Activated B cell treated with CpG ODN at 0.5 μM for 24 hours (primary cell): ENCODE results near the gene GCSAM. TPM values are rescaled to one million over a fixed set of nuclear protein-coding genes. Genes with fewer than 3 reads are reported as not detected.

Source experiments
- ATAC-seq: fragments of 200-7000 bp; cut with Tn5 transposase; one replicate; pipeline ENCODE4 v1.10.0; 2021; ENCODE audit warnings: low read depth, mild to moderate bottlenecking, moderate library complexity
- CTCF ChIA-PET: fragments of 350-600 bp; sonication (Branson Sonifier 250); formaldehyde crosslinking; loops from one replicate; lab custom pipeline; 2021; ENCODE audit warnings: antibody characterized with exemption; lab: Charles Lee
- POLR2A ChIA-PET: fragments of 350-600 bp; sonication (Branson Sonifier 250); formaldehyde crosslinking; loops from one replicate; lab custom pipeline; 2021; ENCODE audit warnings: antibody characterized with exemption; lab: Charles Lee
- DNase-seq: peaks from one replicate; pipeline ENCODE4 v3.0.0; 2022
- H3K27ac Mint-ChIP-seq: one replicate; pipeline ENCODE4 v1.8.0; 2020; ENCODE audit warnings: mixed read lengths
- H3K27me3 Mint-ChIP-seq: one replicate; pipeline ENCODE4 v1.8.0; 2021; ENCODE audit warnings: mixed read lengths
- H3K36me3 Mint-ChIP-seq: one replicate; pipeline ENCODE4 v1.8.0; 2021; ENCODE audit warnings: low read depth, mixed read lengths
- H3K4me1 Mint-ChIP-seq: one replicate; pipeline ENCODE4 v1.8.0; 2021; ENCODE audit warnings: mixed read lengths
- H3K4me3 Mint-ChIP-seq: one replicate; pipeline ENCODE4 v1.8.0; 2020; ENCODE audit warnings: mild to moderate bottlenecking, mixed read lengths
- H3K9me3 Mint-ChIP-seq: one replicate; pipeline ENCODE4 v1.8.0; 2020; ENCODE audit warnings: mixed read lengths
- CTCF ChIP-seq: fragments of 200-600 bp; IDR thresholded peaks from one replicate; pipeline ENCODE4 v1.8.0; 2022; ENCODE audit warnings: antibody characterized with exemption, mild to moderate bottlenecking
- intact Hi-C: fragments of 100-400 bp; cut with micrococcal nuclease; formaldehyde crosslinking; loops from one replicate; pipeline ENCODE4 v1.15.1; 2024
- total RNA-seq: library from RNA; stranded (reverse); gene quantifications from 2 replicates; pipeline ENCODE4 v1.2.3, GENCODE V29; 2022

Gene GCSAM
- total RNA-seq, 1 donor from 2014 or later, result 17.3 TPM

DNA sequence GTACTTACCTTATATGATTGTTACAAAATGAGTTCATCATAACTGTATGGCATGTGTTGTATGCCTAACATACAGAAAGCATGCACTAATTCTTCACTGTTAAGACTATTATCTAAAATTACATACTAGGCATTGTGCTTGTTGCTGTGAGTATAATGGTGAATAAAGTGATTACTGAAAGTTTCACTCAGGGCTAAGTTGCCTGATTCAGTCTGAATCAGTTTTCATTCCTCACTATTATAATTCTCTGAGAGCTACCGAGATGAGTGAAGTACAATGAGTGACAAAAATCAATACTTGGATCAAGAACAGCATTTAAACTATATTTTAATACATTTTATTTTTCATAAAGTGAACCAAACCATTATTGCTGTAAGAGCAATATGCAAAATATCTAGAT, 7.5 kb upstream of the GCSAM start:
- intact Hi-C loops, result no loop called here

GRCh38 chr3:112138219-112138969, 5.3 kb upstream of the GCSAM start:
- ChIA-PET CTCF (interaction anchor here (0.8 to 6.0 kb wide), 13 partner anchors 13 to 395 kb away, joined by 3 to 64 read pairs (median 4); partner anchors contain the start of gene SLC9C1), POLR2A (interaction anchor here (0.8 to 2.5 kb wide), 2 partner anchors 195 to 218 kb away, joined by 6 to 9 read pairs; partner anchors contain the start of gene CD200)
- Mint-ChIP-seq H3K4me1 (peaks cover 53% of the 10 kb centered on the region), H3K36me3 (no peaks in the 10 kb centered on the region), H3K4me3 (no peak overlapping the region), H3K9me3 (peaks cover 4% of the 10 kb centered on the region), H3K27me3 (no peaks in the 10 kb centered on the region), H3K27ac (no peak overlapping the region)
- no peak for TF ChIP-seq CTCF
- intact Hi-C loops, result loop anchor here (5.0 kb wide), 2 partner anchors 539 to 839 kb away; partner anchors contain the start of gene CD200R1
- ATAC-seq (no peak), DNase-seq (no peak)

More for the DNA sequence above, 7.5 kb upstream of the GCSAM start:
- Mint-ChIP-seq H3K36me3 (no peaks in the 10 kb centered on the region), H3K4me3 (no peak overlapping the region), H3K27ac (no peak overlapping the region), H3K27me3 (no peaks in the 10 kb centered on the region), H3K9me3 (peaks cover 18% of the 10 kb centered on the region), H3K4me1 (peaks cover 36% of the 10 kb centered on the region)
- DNase-seq (no peak), ATAC-seq (no peak)
- TF ChIP-seq CTCF, result no peak
- CTCF ChIA-PET, result interaction anchor here (6.0 kb wide), 1 partner anchor 30 kb away, joined by 64 read pairs; no protein-coding TSS in a partner anchor
- POLR2A ChIA-PET, result no interaction called here

- Mint-ChIP-seq H3K4me3 (no peak overlapping the region), H3K9me3 (peaks cover under 1% of the 10 kb centered on the region), H3K4me1 (peaks cover 56% of the 10 kb centered on the region), H3K36me3 (peaks cover 2% of the 10 kb centered on the region), H3K27me3 (no peaks in the 10 kb centered on the region), H3K27ac (no peak overlapping the region)
- DNase-seq, result no peak
- TF ChIP-seq CTCF, result no peak
- POLR2A ChIA-PET, result interaction anchor here (0.8 to 2.5 kb wide), 5 partner anchors 9 to 219 kb away, joined by 4 to 25 read pairs (median 6); partner anchors contain the start of gene CD200
- intact Hi-C loops, result loop anchor here (1.0 to 5.0 kb wide), 9 partner anchors 25 to 840 kb away; partner anchors contain the start of gene CD200R1
- CTCF ChIA-PET, result interaction anchor here (0.6 to 6.0 kb wide), 20 partner anchors 10 to 423 kb away, joined by 3 to 64 read pairs (median 4); partner anchors contain the start of gene SLC9C1
- ATAC-seq, result no peak
Observed at GRCh38 chr3:112137781-112138180, 4.7 kb upstream of the GCSAM start.

- H3K27me3 Mint-ChIP-seq, result no peaks in the 10 kb centered on the region
- H3K9me3 Mint-ChIP-seq, result no peaks in the 10 kb centered on the region
Observed at GRCh38 chr3:112136959-112137693, 4.1 kb upstream of the GCSAM start.

More at GRCh38 chr3:112136959-112137693, 4.1 kb upstream of the GCSAM start:
- Mint-ChIP-seq H3K36me3 (peaks cover 2% of the 10 kb centered on the region), H3K4me3 (peak overlapping the region; percentile 42), H3K27ac (peak overlapping the region; percentile 80), H3K4me1 (peaks cover 63% of the 10 kb centered on the region)
- CTCF ChIA-PET, result interaction anchor here (0.6 to 6.0 kb wide), 21 partner anchors 9 to 423 kb away, joined by 3 to 64 read pairs (median 4); partner anchors contain the start of gene SLC9C1
- TF ChIP-seq CTCF, result no peak
- no peak for DNase-seq
- POLR2A ChIA-PET, result interaction anchor here (0.8 to 2.5 kb wide), 7 partner anchors 8 to 220 kb away, joined by 3 to 25 read pairs (median 4); partner anchors contain the start of genes CD200 and SLC9C1
- no peak for ATAC-seq
- intact Hi-C loops, result loop anchor here (1.0 to 5.0 kb wide), 9 partner anchors 25 to 840 kb away; partner anchors contain the start of gene CD200R1
